ENCODE data around the gene EID2B.

GRCh38 chr19:39498798-39499642, 33.6 kb downstream of the EID2B start, which contains the start of gene DLL3:
- TF ChIP-seq POLR2AphosphoS5 (IDR thresholded peaks at IDR 0.05; ENCODE audit: low read depth, low read length) (no peak), POLR2A (IDR thresholded peaks at IDR 0.05; ENCODE audit: low read depth, low read length) (no peak)
